NK-92 treated with Interleukin-12 subunit alpha and Interleukin-12 subunit beta, amount 100 ng/mL, for 24 hours (cell line): ENCODE data around the gene DBX1.
A peak's percentile ranks its signal among the peaks of the same experiment; 100 is the strongest.
"Not testable (repeated sequence)": the region's sequence is repeated elsewhere in the genome, so short reads cannot be mapped to it uniquely, and the experiment has no call there.

Experiments used
- DNase-seq: peaks from one replicate; lab custom pipeline; 2025; lab: John Stamatoyannopoulos, UW

Gene DBX1

GRCh38 chr11:20161230-20161918, 1.1 kb upstream of the DBX1 start:
- DNase-seq: no peak

- no peak for DNase-seq
Observed at GRCh38 chr11:20159466-20160381, 551 bp downstream of the DBX1 start.

DNA sequence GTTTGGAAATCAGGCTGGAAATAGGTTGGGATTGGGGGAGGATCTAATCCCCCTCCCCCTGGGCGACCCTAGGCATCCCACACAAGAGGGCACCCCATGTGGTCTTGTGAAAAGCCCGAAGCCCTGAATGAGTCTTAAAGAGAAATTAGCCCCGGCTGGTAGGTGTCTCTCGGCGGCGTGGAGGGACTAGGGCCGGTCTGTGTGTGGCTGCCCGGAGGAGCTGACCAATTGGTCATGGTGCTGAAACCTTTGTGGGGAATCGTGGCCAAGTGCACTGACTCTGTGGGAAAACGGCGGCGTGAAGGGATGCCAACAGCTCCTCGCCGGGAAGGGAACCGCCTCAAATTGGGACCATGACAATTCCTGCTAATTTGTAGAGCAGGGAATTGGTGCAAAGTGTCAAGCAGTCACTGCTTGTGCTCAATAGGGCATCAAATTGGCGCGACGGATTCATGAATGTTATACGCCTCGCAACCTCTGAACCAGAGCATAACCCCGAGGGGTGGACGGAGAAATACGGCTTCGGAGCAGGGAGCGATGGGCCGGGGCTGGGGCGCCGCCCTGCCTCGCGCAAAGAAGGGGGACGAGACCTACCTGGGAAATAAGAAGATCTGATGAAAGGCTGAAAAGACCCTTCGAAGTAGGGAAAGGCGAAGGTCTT, 1.5 kb downstream of the DBX1 start:
- no peak for DNase-seq

- DNase-seq: no peak
Observed at GRCh38 chr11:20157728-20158127, 2.5 kb downstream of the DBX1 start.

GRCh38 chr11:20156876-20157613, 3.2 kb downstream of the DBX1 start:
- DNase-seq: no peak

DNA sequence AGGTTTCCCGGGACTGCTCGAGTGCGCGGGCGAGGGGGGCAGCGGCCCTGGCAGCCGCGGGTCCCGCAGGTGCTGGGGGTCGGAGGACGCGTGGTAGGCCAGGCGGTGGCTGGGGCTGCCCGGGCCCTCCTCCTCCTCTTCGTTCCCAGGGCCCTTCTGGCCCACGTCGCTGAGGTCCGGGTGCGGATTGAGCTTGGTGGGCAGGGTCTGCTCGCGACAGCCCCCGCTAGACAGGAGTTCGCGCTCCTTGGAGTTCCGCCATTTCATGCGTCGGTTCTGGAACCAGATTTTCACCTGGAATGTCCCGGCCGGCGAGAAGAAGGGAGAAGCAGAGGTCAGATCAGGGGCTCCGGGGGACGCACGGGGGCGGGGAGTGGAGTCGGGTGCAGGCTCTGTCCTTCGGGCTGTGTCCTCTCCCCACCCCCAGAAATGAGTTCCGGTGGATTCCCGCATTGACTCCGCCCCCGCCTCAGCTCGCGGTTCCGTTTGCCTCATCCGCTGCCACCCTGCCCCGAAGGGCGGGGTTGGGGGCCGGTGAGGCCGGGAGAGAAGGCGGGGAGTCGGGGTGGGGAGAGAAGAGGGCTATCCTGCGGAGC, 3.9 kb downstream of the DBX1 start:
- no peak for DNase-seq

GRCh38 chr11:20155683-20156279, 4.5 kb downstream of the DBX1 start:
- no peak for DNase-seq

- no peak for DNase-seq
Observed at GRCh38 chr11:20154381-20154780, 5.9 kb downstream of the DBX1 start.

GRCh38 chr11:20138707-20139106, 21.6 kb downstream of the DBX1 start:
- no peak for DNase-seq

GRCh38 chr11:20137637-20138036, 22.6 kb downstream of the DBX1 start:
- DNase-seq: no peak

DNA sequence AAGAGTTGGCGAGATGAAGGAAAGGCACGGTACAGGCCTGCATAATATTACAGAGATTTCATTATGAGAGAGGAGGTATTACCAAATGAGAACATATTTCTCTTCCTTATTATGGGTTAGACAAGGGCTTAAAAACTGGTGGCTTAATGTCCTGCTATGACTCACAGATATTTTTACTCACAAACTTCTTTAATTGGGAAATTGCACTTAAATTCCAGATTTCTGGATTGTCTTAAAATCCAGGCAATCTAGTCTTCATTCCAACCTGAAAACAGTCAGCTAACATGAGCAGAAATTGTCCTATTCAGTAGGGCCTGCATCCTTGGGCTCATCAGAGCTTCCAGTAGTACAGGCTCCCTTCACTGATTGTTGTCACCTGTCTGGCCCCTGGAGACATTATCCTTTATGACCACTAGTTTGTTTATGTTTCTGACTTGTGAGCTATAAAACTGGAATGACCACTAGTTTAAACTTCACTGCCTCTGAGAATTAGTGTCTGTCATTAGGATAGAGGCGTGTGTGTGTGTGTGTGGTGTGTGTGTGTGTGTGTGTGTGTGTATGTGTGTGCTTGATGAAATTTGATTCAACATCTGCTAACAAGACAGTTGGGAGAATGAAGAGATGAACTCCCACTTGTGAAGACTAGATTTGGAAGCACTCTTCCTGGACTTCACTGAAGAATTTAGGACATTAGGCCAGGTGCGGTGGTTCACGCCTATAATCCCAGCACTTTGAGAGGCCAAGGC, 25.1 kb downstream of the DBX1 start:
- no peak for DNase-seq

- DNase-seq: no peak
Observed at GRCh38 chr11:20132667-20133039, 27.6 kb downstream of the DBX1 start.

DNA sequence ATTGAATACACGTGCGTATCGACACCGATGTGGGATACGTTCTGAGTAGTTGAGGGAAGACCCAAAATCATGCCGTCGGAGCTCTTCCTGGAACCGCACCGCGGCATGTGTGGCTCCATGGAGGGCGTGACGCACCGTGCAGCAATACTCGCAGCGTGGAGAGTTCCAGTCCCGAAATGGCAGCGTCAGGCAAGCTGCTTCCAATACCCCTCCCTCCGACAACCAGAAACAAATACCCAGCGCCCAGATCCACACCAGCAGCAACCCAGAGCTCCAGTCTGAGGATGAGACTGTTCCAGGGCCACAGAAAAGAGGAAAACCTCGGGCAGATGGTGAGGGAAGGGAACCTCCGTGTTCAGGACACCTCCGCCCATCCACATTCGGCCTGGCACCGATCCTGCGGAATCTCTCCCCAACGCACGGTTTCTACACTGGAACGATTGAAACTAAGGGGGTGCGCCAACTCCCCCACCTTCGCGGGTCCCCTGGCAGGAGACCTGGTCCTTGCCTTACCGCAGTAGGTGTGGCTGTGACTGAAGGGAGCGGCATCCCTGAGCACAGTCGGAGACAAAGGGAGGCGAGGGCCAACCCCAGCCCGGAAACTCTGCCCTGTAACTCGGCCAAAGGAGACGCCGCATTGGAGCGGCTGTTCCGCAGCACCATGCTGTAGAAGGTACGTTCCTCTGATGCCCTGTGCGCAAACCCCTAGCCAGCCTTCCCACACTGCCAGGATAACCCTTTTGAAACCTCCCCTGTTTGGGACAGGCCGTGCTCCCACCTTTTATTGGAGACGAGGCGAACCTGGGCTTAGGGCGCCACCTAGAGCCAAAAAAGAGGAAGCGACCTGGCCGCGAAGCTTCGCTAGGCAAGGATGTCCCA, 28.2 kb downstream of the DBX1 start:
- peak; percentile 12 for DNase-seq

GRCh38 chr11:20129665-20130064, 30.6 kb downstream of the DBX1 start:
- no peak for DNase-seq

GRCh38 chr11:20128528-20128825, 31.8 kb downstream of the DBX1 start:
- not testable (repeated sequence) for DNase-seq

GRCh38 chr11:20127671-20128527, 32.4 kb downstream of the DBX1 start:
- DNase-seq: peak; percentile 34

GRCh38 chr11:20126724-20127123, 33.6 kb downstream of the DBX1 start:
- no peak for DNase-seq

GRCh38 chr11:20125927-20126326, 34.3 kb downstream of the DBX1 start:
- no peak for DNase-seq

DNA sequence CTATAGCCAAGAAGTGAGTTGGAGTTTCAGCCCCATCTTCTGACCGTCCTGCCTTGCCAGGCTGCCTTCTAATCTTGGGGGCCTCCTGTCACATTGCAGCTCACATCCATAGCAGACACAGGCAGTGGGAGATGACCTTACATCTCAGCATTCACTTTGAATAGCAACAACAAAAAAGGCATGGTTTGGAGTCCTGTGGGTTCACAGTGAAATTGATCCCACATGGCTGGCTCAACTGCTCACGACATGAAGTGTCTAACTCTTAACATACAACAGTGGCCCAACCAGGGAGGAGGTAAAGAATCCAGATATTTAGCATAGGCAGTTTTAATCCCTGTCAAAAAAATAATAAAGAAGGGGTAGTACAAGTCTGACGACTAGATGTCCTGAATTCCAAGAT, 38.1 kb downstream of the DBX1 start:
- DNase-seq: no peak
